Uterus (tissue), 2 donors: ENCODE results near the gene SDC1.

Source experiments
- POLR2A ChIP-seq, 2 donors: fragments of 450-650 bp; IDR thresholded peaks; one replicate each; pipeline ENCODE4 v1.6.1; 2016; ENCODE audit warnings: antibody characterized with exemption in 2 of 2, mild to moderate bottlenecking in 1 of 2, moderate library complexity in 1 of 2
- TF ChIP-seq, protein P1 (sequence below), 4 experiments: fragments of 200-600 bp in 2 of 4; fragments of 450-650 bp in 2 of 4; sonication (generic) in 2 of 4; IDR thresholded peaks; one replicate each; pipeline ENCODE4 v1.5.1; 2016 to 2019; ENCODE audit warnings: antibody characterized with exemption in 4 of 4, mild to moderate bottlenecking in 2 of 4, moderate library complexity in 1 of 4

- TF ChIP-seq, protein P1, sequence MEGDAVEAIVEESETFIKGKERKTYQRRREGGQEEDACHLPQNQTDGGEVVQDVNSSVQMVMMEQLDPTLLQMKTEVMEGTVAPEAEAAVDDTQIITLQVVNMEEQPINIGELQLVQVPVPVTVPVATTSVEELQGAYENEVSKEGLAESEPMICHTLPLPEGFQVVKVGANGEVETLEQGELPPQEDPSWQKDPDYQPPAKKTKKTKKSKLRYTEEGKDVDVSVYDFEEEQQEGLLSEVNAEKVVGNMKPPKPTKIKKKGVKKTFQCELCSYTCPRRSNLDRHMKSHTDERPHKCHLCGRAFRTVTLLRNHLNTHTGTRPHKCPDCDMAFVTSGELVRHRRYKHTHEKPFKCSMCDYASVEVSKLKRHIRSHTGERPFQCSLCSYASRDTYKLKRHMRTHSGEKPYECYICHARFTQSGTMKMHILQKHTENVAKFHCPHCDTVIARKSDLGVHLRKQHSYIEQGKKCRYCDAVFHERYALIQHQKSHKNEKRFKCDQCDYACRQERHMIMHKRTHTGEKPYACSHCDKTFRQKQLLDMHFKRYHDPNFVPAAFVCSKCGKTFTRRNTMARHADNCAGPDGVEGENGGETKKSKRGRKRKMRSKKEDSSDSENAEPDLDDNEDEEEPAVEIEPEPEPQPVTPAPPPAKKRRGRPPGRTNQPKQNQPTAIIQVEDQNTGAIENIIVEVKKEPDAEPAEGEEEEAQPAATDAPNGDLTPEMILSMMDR (IDR thresholded peaks at IDR 0.05): no peak
- no peak for TF ChIP-seq POLR2A (IDR thresholded peaks at IDR 0.05)
Measured at GRCh38 chr2:20216130-20217025, 8.6 kb downstream of the SDC1 start.
